Measurements from ENCODE around the gene CASP2.

GRCh38 chr7:143256932-143257331 is 31.2 kb upstream of the CASP2 start:
- no peak for TF ChIP-seq EP300 (IDR thresholded peaks at IDR 0.05)
- no peak for TF ChIP-seq CTCF (IDR thresholded peaks at IDR 0.05)
